Measurements from ENCODE around the gene FAM20C. TPM values are rescaled to one million over a fixed set of nuclear protein-coding genes. Genes with fewer than 3 reads are reported as not detected.
"Not testable (repeated sequence)": the region's sequence is repeated elsewhere in the genome, so short reads cannot be mapped to it uniquely, and the experiment has no call there.

The FAM20C gene
- total RNA-seq, 1 donor from 2014 or later = 37.3 TPM

- DNase-seq (ENCODE audit: low read depth) = no peak
Observed at GRCh38 chr7:255038-255435, 62.7 kb downstream of the FAM20C start.

GRCh38 chr7:255721-256361 is 63.5 kb downstream of the FAM20C start:
- DNase-seq (ENCODE audit: low read depth) = no peak

GRCh38 chr7:256461-256940 is 64.1 kb downstream of the FAM20C start:
- no peak for DNase-seq (ENCODE audit: low read depth)

GRCh38 chr7:256981-257646 is 64.7 kb downstream of the FAM20C start:
- no peak for DNase-seq (ENCODE audit: low read depth)

- DNase-seq (ENCODE audit: low read depth) = no peak
Observed at GRCh38 chr7:257647-257992, 65.2 kb downstream of the FAM20C start.

- DNase-seq (ENCODE audit: low read depth) = no peak
Observed at GRCh38 chr7:258476-259190, 66.3 kb downstream of the FAM20C start.

- no peak for DNase-seq (ENCODE audit: low read depth)
Observed at GRCh38 chr7:259191-259505, 66.8 kb downstream of the FAM20C start.

GRCh38 chr7:259751-260405 is 67.5 kb downstream of the FAM20C start:
- DNase-seq (ENCODE audit: low read depth) = no peak

GRCh38 chr7:260441-261281 is 68.3 kb downstream of the FAM20C start:
- no peak for DNase-seq (ENCODE audit: low read depth)

- no peak for DNase-seq (ENCODE audit: low read depth)
Observed at GRCh38 chr7:261341-262250, 69.2 kb downstream of the FAM20C start.

- no peak for DNase-seq (ENCODE audit: low read depth)
Observed at GRCh38 chr7:262251-262572, 69.8 kb downstream of the FAM20C start.

- DNase-seq (ENCODE audit: low read depth) = not testable (repeated sequence)
Observed at GRCh38 chr7:262631-263311, 70.4 kb downstream of the FAM20C start.

- DNase-seq (ENCODE audit: low read depth) = not testable (repeated sequence)
Observed at GRCh38 chr7:263483-264351, 71.3 kb downstream of the FAM20C start.

- no peak for DNase-seq (ENCODE audit: low read depth)
Observed at GRCh38 chr7:264541-265191, 72.3 kb downstream of the FAM20C start.

- DNase-seq (ENCODE audit: low read depth) = peak; percentile 12
Observed at GRCh38 chr7:265192-265997, 73.0 kb downstream of the FAM20C start.

- DNase-seq (ENCODE audit: low read depth) = no peak
Observed at GRCh38 chr7:265998-266850, 73.9 kb downstream of the FAM20C start.

Data from myocyte (in vitro differentiated cells).